Parietal lobe (tissue), 1 donor: ENCODE data around the gene NDUFAF7. TPM values are rescaled to one million over a fixed set of nuclear protein-coding genes. Genes with fewer than 3 reads are reported as not detected.

Source experiments
- total RNA-seq: library from RNA; depleted of rRNA; stranded (reverse); fragments of >200 nt; gene quantifications from one replicate; pipeline ENCODE4 v1.2.3, GENCODE V29; 2014

NDUFAF7 gene, protein sequence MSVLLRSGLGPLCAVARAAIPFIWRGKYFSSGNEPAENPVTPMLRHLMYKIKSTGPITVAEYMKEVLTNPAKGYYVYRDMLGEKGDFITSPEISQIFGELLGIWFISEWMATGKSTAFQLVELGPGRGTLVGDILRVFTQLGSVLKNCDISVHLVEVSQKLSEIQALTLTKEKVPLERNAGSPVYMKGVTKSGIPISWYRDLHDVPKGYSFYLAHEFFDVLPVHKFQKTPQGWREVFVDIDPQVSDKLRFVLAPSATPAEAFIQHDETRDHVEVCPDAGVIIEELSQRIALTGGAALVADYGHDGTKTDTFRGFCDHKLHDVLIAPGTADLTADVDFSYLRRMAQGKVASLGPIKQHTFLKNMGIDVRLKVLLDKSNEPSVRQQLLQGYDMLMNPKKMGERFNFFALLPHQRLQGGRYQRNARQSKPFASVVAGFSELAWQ
- 66.0 TPM for total RNA-seq

DNA sequence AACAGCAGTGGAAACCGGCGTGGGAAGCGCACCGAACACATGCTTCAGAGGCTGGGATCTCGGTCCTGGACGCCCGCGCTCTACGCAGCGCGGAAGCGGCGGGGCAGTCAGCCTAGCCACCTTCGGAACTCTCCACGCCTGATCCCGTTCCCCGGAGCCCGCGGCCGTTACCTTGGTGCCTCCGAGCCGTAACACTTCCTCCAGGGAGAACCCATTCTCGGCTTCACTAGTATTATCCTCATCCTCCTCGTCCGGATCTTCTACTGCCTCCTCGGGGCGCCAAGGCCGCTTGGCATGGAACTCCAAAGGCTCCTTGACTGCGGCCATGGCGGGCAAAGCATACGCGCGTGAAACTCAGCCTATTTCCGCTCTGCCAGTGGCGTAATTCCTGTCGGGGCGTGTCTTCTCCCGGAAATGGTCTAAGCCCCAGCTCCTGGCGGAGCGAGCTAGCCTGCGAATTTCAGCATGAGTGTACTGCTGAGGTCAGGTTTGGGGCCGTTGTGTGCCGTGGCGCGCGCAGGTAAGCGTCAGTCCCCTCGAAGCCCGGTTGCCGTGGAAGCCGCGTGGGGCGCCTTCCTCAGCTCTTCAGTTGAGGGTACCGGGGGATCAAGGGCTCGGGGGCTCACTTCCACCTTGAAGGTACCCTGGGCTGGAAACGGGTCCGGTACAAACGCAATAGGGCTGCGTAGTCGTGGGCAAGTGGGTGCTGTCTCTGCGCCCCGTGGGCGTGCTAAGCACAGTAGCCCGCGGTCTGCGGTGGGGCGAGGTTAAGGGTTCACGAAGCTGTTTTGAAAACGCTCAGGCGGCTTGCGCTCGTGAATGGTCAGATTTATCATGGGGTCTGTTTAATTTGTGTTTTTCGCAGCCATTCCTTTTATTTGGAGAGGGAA is at the start of gene NDUFAF7, which contains the start of gene CEBPZ:
Gene NDUFAF7, plus strand, starts transcription at position 418 of the 890 bp plus-strand sequence. Its CDS starts 48 bp downstream, at position 466.
Gene CEBPZ, minus strand, starts transcription at position 356 of the 890 bp plus-strand sequence. Its CDS starts 29 bp downstream, at position 327.

DNA sequence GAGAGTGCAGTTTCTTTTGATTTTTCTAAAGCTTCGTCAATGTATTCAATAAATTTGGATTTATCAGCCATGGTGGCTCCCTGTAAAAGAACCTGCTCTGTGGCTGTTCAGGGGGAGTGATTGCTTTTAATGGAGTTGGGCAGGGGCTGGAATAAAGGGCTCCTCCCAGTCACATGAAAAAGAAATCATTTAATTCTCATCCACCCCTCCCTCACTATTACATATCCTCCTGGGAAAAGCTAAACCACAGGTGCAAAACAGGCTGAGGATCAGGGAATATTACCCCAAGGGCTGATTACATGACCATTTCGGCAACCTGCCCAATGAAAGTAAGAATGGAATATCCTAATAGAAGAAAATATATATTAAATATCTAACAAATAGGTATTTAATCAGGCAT is 42.9 kb upstream of the NDUFAF7 start, which contains the start of gene SULT6B1:
Gene SULT6B1, minus strand, starts transcription at position 101 of the 400 bp plus-strand sequence. Its CDS starts 30 bp downstream, at position 71.

DNA sequence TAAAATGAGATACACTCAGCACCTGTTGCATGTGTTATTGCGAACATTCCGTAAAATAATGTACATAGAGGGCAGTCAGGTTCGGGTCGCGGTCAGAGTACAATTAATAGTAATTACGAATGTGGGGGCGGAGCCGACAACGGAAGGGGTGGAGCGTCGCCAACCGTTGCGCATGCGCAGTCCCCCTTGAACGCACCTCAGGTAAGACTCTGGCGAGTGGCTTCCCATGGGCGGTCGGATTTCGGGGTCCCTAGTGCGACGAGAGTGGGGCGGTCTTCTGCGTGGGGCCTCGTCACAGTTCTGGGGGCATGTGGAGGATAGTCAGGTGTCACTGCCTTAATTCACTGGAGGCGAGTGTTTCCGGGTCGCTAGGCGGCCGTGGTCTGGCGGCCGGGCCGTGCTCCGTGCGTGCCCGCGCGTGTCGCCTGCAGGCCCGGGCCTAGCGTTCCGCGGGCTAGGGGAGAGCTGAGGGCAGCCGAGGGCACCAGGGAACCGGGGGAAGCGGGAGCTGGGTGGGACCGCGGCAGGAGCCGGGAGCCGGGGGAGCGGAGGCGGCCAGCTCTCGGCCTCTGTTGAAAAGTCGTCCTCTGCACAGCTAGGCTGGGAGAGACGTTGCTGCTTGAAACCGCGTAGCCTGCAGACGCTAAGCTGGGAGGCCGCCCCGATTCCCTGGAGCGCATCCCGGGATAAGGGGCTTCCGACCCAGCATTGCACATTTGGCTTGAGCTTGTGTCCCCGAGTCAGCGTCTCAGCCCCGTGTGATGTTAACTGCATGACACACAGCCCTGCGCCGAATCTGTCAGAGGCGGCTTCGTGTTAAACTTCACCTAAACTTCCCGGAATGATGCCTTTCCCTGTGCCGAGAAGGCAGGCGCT is 34.9 kb upstream of the NDUFAF7 start, which contains the start of gene CEBPZOS:
Gene CEBPZOS, plus strand, starts transcription at position 177 of the 876 bp plus-strand sequence. CDS start 3,209 bp downstream, outside the sequence.

Other genes starting within 250 kb of the NDUFAF7 start
- 137 TPM for gene HEATR5B, start 147.3 kb upstream of the NDUFAF7 start, total RNA-seq
- gene GPATCH11, start 147.1 kb upstream of the NDUFAF7 start, total RNA-seq: 16.3 TPM
- 53.5 TPM for gene EIF2AK2, start 74.7 kb upstream of the NDUFAF7 start, total RNA-seq
- not detected for gene SULT6B1, start 43.0 kb upstream of the NDUFAF7 start, total RNA-seq
- 26.6 TPM for gene CEBPZOS, start 35.2 kb upstream of the NDUFAF7 start, total RNA-seq
- gene CEBPZ, start 62 bp upstream of the NDUFAF7 start, total RNA-seq: 49.5 TPM
- 43.2 TPM for gene PRKD3, start 93.2 kb downstream of the NDUFAF7 start, total RNA-seq
- gene QPCT, start 113.0 kb downstream of the NDUFAF7 start, total RNA-seq: 10.3 TPM